GM12891 (cell line): ENCODE results near the gene ATG10.

Experiments used
- POLR2A ChIP-seq: IDR thresholded peaks from 2 replicates; pipeline ENCODE4 v1.6.1; 2011; ENCODE audit warnings: low read depth, low read length, control low read depth
- TAF1 ChIP-seq: IDR thresholded peaks from 2 replicates; pipeline ENCODE4 v1.6.1; 2011; ENCODE audit warnings: low read depth, low read length, control low read depth

- TF ChIP-seq TAF1 (no peak), POLR2A (no peak)
Observed at GRCh38 chr5:81925981-81926380, 45.8 kb upstream of the ATG10 start.
